HepG2 (cell line): ENCODE results near the gene WARS2.

Experiments used
- AGO2 ChIP-seq: fragments of 200-400 bp; formaldehyde crosslinking; optimal IDR thresholded peaks from 2 replicates; pipeline ENCODE3; 2017; ENCODE audit warnings: mild to moderate bottlenecking, low read depth, low read length, moderate library complexity
- TBP ChIP-seq: sonication (generic); formaldehyde crosslinking; IDR thresholded peaks from 2 replicates; pipeline ENCODE4 v1.5.0; 2020; ENCODE audit warnings: missing genetic modification reagents
- YEATS2 ChIP-seq: sonication (generic); formaldehyde crosslinking; IDR thresholded peaks from 2 replicates; pipeline ENCODE4 v1.4.0; 2020; ENCODE audit warnings: missing genetic modification reagents, borderline replicate concordance
- ZKSCAN5 ChIP-seq: sonication (generic); formaldehyde crosslinking; IDR thresholded peaks from 2 replicates; pipeline ENCODE4 v1.5.1; 2020; ENCODE audit warnings: mild to moderate bottlenecking, missing genetic modification reagents

DNA sequence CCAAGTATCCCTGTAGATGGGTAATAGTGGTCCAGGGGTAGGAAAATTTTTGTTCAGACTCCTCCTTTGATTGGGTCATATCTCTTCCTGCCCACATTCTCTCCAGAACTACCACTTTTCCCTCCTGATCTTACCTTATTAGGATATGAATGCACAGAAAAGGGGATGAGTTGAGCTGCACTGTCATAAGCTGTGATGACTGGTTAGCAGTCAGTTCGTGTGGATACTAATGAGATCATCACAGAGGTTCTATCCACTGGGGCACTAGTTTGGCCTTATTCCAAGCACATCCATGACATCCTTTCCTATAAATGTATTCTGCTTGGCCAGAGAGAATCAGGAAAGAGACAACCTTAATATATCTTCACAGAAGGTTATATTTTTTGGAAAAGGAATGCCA is 130.3 kb downstream of the WARS2 start:
- TF ChIP-seq YEATS2: no peak
- no peak for TF ChIP-seq AGO2
- TF ChIP-seq TBP (CRISPR knock-in tag): no peak
- TF ChIP-seq ZKSCAN5 (CRISPR knock-in tag): no peak
